Fibroblast of the aortic adventitia (primary cell): ENCODE measurements around the gene IPPK. TPM values are rescaled to one million over a fixed set of nuclear protein-coding genes. Genes with fewer than 3 reads are reported as not detected.

ENCODE experiments used
- DNase-seq: peaks from one replicate; pipeline ENCODE4 v3.0.0-alpha.2; 2010; ENCODE audit warnings: low read depth
- H3K4me3 ChIP-seq: 2 replicates; pipeline ENCODE4 v1.5.1; 2011; ENCODE audit warnings: low read depth, mild to moderate bottlenecking, control low read depth, low read length, moderate library complexity
- total RNA-seq: library from RNA; depleted of rRNA; stranded (reverse); fragments of >200 nt; gene quantifications from 2 replicates; pipeline ENCODE4 v1.2.3, GENCODE V29; 2012; ENCODE audit warnings: low replicate concordance
- TF ChIP-seq, protein P1 (sequence below): IDR thresholded peaks from 2 replicates; pipeline ENCODE4 v1.5.1; 2011; ENCODE audit warnings: mild to moderate bottlenecking, low read length, control low read depth, inconsistent platforms; ENCODE audit not compliant: insufficient read depth

The IPPK gene
- total RNA-seq, 1 donor: 9.6 TPM

DNA sequence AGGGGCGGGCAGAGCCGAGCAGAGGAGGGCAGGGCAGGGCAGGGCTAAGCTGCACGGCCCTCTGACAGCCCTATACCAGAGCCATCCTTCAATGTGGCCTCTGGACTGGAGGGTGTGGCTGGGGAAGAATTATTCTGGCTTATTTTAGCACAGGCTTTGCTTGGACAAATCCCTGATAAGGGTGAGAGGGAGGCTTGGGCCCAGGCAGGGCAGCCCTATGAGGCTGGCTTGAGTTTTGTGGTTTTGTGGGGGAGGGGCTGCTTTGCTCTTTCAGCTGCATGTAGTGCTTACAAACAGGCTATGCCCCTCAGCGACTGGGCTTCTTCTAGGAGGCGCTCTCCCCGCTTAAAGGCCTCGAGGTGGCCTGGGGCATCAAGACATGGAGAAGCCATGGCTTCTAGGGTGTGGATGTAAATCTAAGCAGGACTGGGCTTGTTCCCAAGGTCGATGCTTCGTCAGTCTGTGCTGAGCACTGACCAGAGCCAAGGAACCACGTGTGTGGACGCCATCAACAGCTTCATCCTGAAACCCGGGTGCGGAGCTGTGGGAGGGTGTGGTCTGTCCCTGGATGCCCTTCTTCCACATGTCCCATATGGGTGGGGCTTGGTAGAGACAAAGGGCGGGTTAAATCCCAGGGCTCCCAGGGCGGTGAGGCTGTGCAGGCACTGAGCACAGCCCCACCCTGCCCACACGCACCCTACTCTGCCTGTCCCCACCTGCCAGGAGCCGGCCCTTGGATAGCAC lies 45.7 kb upstream of the IPPK start:
- TF ChIP-seq, protein P1, sequence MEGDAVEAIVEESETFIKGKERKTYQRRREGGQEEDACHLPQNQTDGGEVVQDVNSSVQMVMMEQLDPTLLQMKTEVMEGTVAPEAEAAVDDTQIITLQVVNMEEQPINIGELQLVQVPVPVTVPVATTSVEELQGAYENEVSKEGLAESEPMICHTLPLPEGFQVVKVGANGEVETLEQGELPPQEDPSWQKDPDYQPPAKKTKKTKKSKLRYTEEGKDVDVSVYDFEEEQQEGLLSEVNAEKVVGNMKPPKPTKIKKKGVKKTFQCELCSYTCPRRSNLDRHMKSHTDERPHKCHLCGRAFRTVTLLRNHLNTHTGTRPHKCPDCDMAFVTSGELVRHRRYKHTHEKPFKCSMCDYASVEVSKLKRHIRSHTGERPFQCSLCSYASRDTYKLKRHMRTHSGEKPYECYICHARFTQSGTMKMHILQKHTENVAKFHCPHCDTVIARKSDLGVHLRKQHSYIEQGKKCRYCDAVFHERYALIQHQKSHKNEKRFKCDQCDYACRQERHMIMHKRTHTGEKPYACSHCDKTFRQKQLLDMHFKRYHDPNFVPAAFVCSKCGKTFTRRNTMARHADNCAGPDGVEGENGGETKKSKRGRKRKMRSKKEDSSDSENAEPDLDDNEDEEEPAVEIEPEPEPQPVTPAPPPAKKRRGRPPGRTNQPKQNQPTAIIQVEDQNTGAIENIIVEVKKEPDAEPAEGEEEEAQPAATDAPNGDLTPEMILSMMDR: no peak
- DNase-seq: peak; percentile 93
- no peak overlapping the region for H3K4me3 ChIP-seq

DNA sequence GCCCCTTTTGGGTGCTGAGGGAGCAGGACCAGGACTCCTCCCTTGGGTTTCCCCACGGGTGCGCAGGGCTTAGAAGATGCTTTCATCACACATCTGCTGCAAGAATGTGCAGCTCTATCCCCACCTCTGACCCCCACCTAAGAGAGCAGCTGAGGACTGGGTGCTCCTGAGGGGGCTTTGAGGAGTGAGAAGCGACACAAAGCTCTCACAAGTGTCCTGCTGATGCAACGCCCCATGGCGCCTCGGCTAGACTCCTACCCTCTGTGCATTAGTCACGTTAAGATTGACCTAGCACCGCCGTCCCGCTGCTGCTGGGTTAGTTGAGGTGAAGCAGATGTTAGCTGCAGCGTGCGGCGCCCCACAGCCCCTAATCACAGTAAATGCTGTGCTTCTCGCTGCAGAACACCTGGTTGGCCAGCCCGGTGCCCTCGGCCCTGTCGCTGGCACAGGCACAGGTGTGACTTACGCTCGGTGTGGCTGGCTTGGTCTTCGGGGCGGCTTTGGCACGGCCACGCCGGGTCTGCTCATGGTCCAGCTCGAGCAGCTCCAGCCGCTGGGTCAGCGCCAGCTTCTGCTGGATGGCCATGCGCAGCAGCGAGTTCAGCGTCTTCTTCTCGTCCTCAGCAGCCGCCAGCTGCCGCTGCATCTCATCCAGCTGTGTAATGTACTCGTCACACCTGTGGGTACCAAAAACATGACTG lies 45.0 kb upstream of the IPPK start:
- TF ChIP-seq, protein P1: no peak
- DNase-seq: no peak
- no peak overlapping the region for H3K4me3 ChIP-seq

- DNase-seq: no peak
- no peak overlapping the region for H3K4me3 ChIP-seq
- TF ChIP-seq, protein P1: no peak
These were observed 44.1 kb upstream of the IPPK start for GRCh38 chr9:92714016-92714415.

- TF ChIP-seq, protein P1: no peak
- no peak overlapping the region for H3K4me3 ChIP-seq
- no peak for DNase-seq
These were observed 43.6 kb upstream of the IPPK start for GRCh38 chr9:92713528-92713927.

DNA sequence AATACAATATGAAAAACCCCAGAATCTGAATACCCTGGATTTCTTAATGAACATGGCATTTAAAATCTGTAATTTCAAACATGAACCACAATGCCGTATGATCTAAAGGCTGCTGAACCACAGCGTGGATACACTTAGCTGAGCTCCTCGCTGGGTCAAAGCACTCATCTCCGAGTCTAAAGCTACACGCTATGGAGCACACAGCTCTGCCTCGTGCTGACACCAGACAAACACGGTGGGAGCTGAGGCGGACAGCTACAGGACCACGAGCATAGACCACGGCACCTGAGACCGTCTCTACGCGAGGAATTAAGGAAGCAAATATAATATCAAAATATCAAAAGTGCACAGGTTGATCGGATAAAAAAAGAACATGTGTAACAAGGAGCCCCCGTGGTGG lies 42.8 kb upstream of the IPPK start:
- H3K4me3 ChIP-seq: no peak overlapping the region
- TF ChIP-seq, protein P1: no peak
- no peak for DNase-seq

DNA sequence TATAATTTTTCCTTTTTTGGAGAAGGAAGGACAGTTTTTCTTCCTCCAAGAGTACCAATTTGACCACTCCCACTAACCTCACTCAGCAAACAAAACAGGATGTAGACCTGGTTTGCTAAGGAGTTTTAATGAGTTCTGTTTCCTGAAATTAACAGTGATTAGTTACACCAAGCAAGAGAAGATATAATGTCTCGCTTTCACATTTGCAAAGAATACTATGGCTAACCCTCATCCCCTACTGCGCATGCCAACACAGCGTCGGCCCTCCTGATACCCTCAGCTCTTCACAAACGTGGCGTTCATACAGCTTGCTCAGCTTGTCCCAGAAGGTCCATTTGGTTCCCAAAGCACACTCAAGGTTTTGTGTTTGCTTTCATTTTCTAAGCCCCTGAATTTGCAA lies 41.9 kb upstream of the IPPK start:
- DNase-seq: no peak
- TF ChIP-seq, protein P1: no peak

GRCh38 chr9:92711146-92711545 lies 41.2 kb upstream of the IPPK start:
- H3K4me3 ChIP-seq: no peak overlapping the region
- TF ChIP-seq, protein P1: no peak
- DNase-seq: no peak

More for the DNA sequence above, 41.9 kb upstream of the IPPK start:
- no peak overlapping the region for H3K4me3 ChIP-seq
